HCT116 (cell line): ENCODE measurements around the gene EPHA3. TPM values are rescaled to one million over a fixed set of nuclear protein-coding genes. Genes with fewer than 3 reads are reported as not detected.

Experiments used
- ATAC-seq: fragments of 200-7000 bp; cut with Tn5 transposase; 2 replicates; pipeline ENCODE4 v1.9.1; 2020; ENCODE audit warnings: mild to moderate bottlenecking, moderate library complexity
- BruUV-seq: library from RNA; stranded (reverse); fragments of 400-500 nt; replicated peaks from 2 replicates; lab custom pipeline; 2021; lab: Mats Ljungman, UMichigan
- CTCF ChIA-PET: fragments of 300-600 bp; sonication (Branson Sonifier 250); formaldehyde crosslinking; loops from one replicate; lab custom pipeline; 2021; ENCODE audit warnings: antibody characterized with exemption; lab: Charles Lee
- POLR2A ChIA-PET: fragments of 300-600, 350-600 bp; sonication (Branson Sonifier 250); formaldehyde crosslinking; loops from one replicate; lab custom pipeline; 2021; ENCODE audit warnings: antibody characterized with exemption; lab: Charles Lee
- RAD21 ChIA-PET, 2 experiments: fragments of 300-600 bp; sonication (Branson Sonifier 250); formaldehyde crosslinking; loops; one replicate each; lab custom pipeline; 2023; ENCODE audit warnings: low total read pairs in 2 of 2; ENCODE audit not compliant: uncharacterized antibody in 2 of 2, unreplicated experiment in 2 of 2, low non-redundant PET in 1 of 2; lab: Charles Lee
- DNase-seq: peaks from one replicate; pipeline ENCODE4 v3.0.0-alpha.2; 2010; ENCODE audit warnings: low read depth, low spot score
- H2AFZ ChIP-seq: fragments of 200-600 bp; shearing (Covaris generic), sonication (generic); 2 replicates; pipeline ENCODE4 v1.6.1; 2017; ENCODE audit warnings: low read depth, mixed run types, mixed read lengths, antibody characterized with exemption, low read length; ENCODE audit not compliant: poor library complexity, severe bottlenecking
- H3K27ac ChIP-seq: 2 replicates; pipeline ENCODE4 v1.5.1; 2012; ENCODE audit warnings: low read depth, low read length
- H3K27me3 ChIP-seq: fragments of 200-600 bp; sonication (generic); 2 replicates; pipeline ENCODE4 v1.6.1; 2016; ENCODE audit warnings: mixed run types, low read length, mixed read lengths; ENCODE audit not compliant: insufficient read depth
- H3K36me3 ChIP-seq, 2 experiments: fragments of 200-500 bp in 1 of 2; fragments of 200-600 bp in 1 of 2; sonication (Bioruptor generic) in 1 of 2; sonication (generic) in 1 of 2; 2 replicates each; pipeline versions ENCODE4 v1.5.1 to v1.6.1; 2014 to 2016; ENCODE audit warnings: low read length in 2 of 2, inconsistent platforms in 1 of 2, mixed read lengths in 1 of 2, mixed run types in 1 of 2; ENCODE audit not compliant: insufficient read depth in 2 of 2, control insufficient read depth in 1 of 2
- H3K4me1 ChIP-seq, 2 experiments: fragments of 200-600 bp in 1 of 2; sonication (generic) in 1 of 2; 2 replicates each; pipeline versions ENCODE4 v1.5.1 to v1.6.1; 2012 to 2017; ENCODE audit warnings: low read length in 2 of 2, inconsistent platforms in 1 of 2, mild to moderate bottlenecking in 1 of 2, mixed read lengths in 1 of 2, mixed run types in 1 of 2, moderate library complexity in 1 of 2; ENCODE audit not compliant: insufficient read depth in 2 of 2, control insufficient read depth in 1 of 2
- H3K4me2 ChIP-seq: fragments of 200-600 bp; sonication (generic); 2 replicates; pipeline ENCODE4 v1.6.1; 2017; ENCODE audit warnings: mixed run types, low read length, mixed read lengths
- H3K4me3 ChIP-seq, 2 experiments: fragments of 200-600 bp in 1 of 2; sonication (generic) in 1 of 2; replicated peaks in 1 of 2; 2 replicates each; pipeline ENCODE4 v1.5.1; 2011 to 2016; ENCODE audit warnings: low read length in 2 of 2, control low read depth in 1 of 2, low read depth in 1 of 2, mild to moderate bottlenecking in 1 of 2, mixed read lengths in 1 of 2, mixed run types in 1 of 2
- H3K79me2 ChIP-seq: fragments of 200-600 bp; sonication (generic); 2 replicates; pipeline ENCODE4 v1.6.1; 2017; ENCODE audit warnings: mild to moderate bottlenecking, mixed run types, low read length, moderate library complexity, mixed read lengths; ENCODE audit not compliant: insufficient read depth
- H3K9ac ChIP-seq: fragments of 200-600 bp; sonication (generic); 2 replicates; pipeline ENCODE4 v1.6.1; 2016; ENCODE audit warnings: low read length, mixed read lengths
- H3K9me2 ChIP-seq: fragments of 200-600 bp; sonication (generic), shearing (Covaris generic); 2 replicates; pipeline ENCODE4 v1.6.1; 2017; ENCODE audit warnings: mixed run types, mild to moderate bottlenecking, moderate library complexity; ENCODE audit not compliant: insufficient read depth
- H3K9me3 ChIP-seq, 2 experiments: fragments of 200-500 bp in 1 of 2; fragments of 200-600 bp in 1 of 2; sonication (Bioruptor generic) in 1 of 2; sonication (generic) in 1 of 2; 2 replicates each; pipeline ENCODE4 v1.6.1; 2014 to 2017; ENCODE audit warnings: low read length in 2 of 2, mixed read lengths in 2 of 2, inconsistent platforms in 1 of 2, low read depth in 1 of 2, mild to moderate bottlenecking in 1 of 2, mixed run types in 1 of 2, moderate library complexity in 1 of 2; ENCODE audit not compliant: control insufficient read depth in 1 of 2, insufficient read depth in 1 of 2
- H4K20me1 ChIP-seq: fragments of 200-600 bp; sonication (generic), shearing (Covaris generic); 2 replicates; pipeline ENCODE4 v1.6.1; 2017; ENCODE audit warnings: mixed run types, mild to moderate bottlenecking, moderate library complexity; ENCODE audit not compliant: insufficient read depth
- CBX3 ChIP-seq: IDR thresholded peaks from 2 replicates; pipeline ENCODE4 v1.6.1; 2012; ENCODE audit warnings: low read depth
- CEBPB ChIP-seq: IDR thresholded peaks from 2 replicates; pipeline ENCODE4 v1.6.1; 2012; ENCODE audit warnings: low read depth
- CTCF ChIP-seq, 3 experiments: fragments of 200-600 bp in 1 of 3; sonication (generic) in 1 of 3; IDR thresholded peaks in 2 of 3; conservative IDR thresholded peaks in 1 of 3; 2 replicates each; pipeline ENCODE4 v1.5.1; 2012 to 2017; ENCODE audit warnings: low read depth in 2 of 3, low read length in 2 of 3, antibody characterized with exemption in 1 of 3, borderline replicate concordance in 1 of 3, control low read depth in 1 of 3, mild to moderate bottlenecking in 1 of 3, mixed read lengths in 1 of 3, mixed run types in 1 of 3, moderate library complexity in 1 of 3; ENCODE audit not compliant: insufficient read depth in 1 of 3
- ELF1 ChIP-seq: IDR thresholded peaks from 2 replicates; pipeline ENCODE4 v1.6.1; 2012; ENCODE audit warnings: low read depth, borderline replicate concordance
- EZH2 ChIP-seq: fragments of 200-600 bp; sonication (generic); IDR thresholded peaks from 2 replicates; pipeline ENCODE4 v1.6.1; 2017; ENCODE audit warnings: antibody characterized with exemption, mixed run types
- EZH2phosphoT487 ChIP-seq: fragments of 200-600 bp; IDR thresholded peaks from 2 replicates; pipeline ENCODE4 v1.6.1; 2018; ENCODE audit warnings: antibody characterized with exemption, borderline replicate concordance
- FOSL1 ChIP-seq: IDR thresholded peaks from 2 replicates; pipeline ENCODE4 v1.6.1; 2012; ENCODE audit warnings: low read depth
- MAX ChIP-seq: IDR thresholded peaks from 2 replicates; pipeline ENCODE4 v1.6.1; 2012
- POLR2A ChIP-seq: IDR thresholded peaks from 2 replicates; pipeline ENCODE4 v1.7.0; 2011; ENCODE audit warnings: borderline replicate concordance; ENCODE audit not compliant: insufficient read depth, insufficient read length; ENCODE audit errors: extremely low read depth
- POLR2AphosphoS5 ChIP-seq: IDR thresholded peaks from 2 replicates; pipeline ENCODE4 v1.6.1; 2011; ENCODE audit warnings: mild to moderate bottlenecking, low read depth, low read length, moderate library complexity
- RAD21 ChIP-seq: IDR thresholded peaks from 2 replicates; pipeline ENCODE4 v1.6.1; 2012; ENCODE audit warnings: low read depth, mild to moderate bottlenecking
- REST ChIP-seq: IDR thresholded peaks from 2 replicates; pipeline ENCODE4 v1.6.1; 2012; ENCODE audit warnings: low read depth
- SP1 ChIP-seq: IDR thresholded peaks from 2 replicates; pipeline ENCODE4 v1.6.1; 2012; ENCODE audit warnings: low read depth
- SRF ChIP-seq: IDR thresholded peaks from 2 replicates; pipeline ENCODE4 v1.6.1; 2012; ENCODE audit warnings: low read depth
- TCF7L2 ChIP-seq: IDR thresholded peaks from 2 replicates; pipeline ENCODE4 v1.7.0; 2011; ENCODE audit warnings: borderline replicate concordance, inconsistent platforms; ENCODE audit not compliant: insufficient read depth, insufficient read length; ENCODE audit errors: extremely low read depth
- YY1 ChIP-seq: IDR thresholded peaks from 2 replicates; pipeline ENCODE4 v1.6.1; 2011; ENCODE audit warnings: low read length, low read depth, moderate library complexity, mild to moderate bottlenecking; ENCODE audit not compliant: insufficient replicate concordance; ENCODE audit errors: extremely low read depth
- ZFX ChIP-seq: fragments of 450-650 bp; IDR thresholded peaks from 2 replicates; pipeline ENCODE4 v1.6.1; 2017
- ZNF274 ChIP-seq: fragments of 200-500 bp; sonication (Bioruptor generic); IDR thresholded peaks from 2 replicates; pipeline ENCODE4 v1.6.1; 2014; ENCODE audit warnings: mild to moderate bottlenecking, low read depth, low read length, inconsistent platforms
- intact Hi-C: fragments of 100-400 bp; cut with micrococcal nuclease; formaldehyde crosslinking; loops from 2 replicates; pipeline ENCODE4 v1.10.0; 2022
- total RNA-seq: library from RNA; stranded (reverse); gene quantifications from one replicate; pipeline ENCODE4 v1.2.1, GENCODE V29; 2021; ENCODE audit not compliant: unreplicated experiment
- TF ChIP-seq, protein P1 (sequence below): IDR thresholded peaks from 2 replicates; pipeline ENCODE4 v1.6.1; 2011; ENCODE audit warnings: mild to moderate bottlenecking, low read length, moderate library complexity; ENCODE audit not compliant: insufficient replicate concordance; ENCODE audit errors: extremely low read depth

Gene EPHA3
- total RNA-seq, 1 experiment from 2014 or later: not detected

DNA sequence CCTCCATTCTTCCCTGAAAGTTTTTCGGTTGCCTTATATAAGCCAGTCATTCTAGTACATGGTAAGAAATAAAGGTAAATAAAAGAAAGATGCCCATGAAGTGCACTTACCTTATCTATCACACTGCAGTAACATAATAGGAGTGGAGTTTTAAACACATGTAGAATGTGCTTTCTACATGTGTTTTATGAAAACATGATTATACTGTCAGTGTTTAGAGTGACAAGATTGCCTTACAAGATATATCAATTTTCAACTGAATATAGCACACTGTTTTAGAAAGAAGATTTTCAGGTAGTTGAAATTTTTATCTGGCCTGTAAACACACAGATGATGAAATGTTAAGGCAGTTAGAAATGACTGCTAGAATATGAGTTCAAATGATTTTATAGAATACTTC lies 219.6 kb downstream of the EPHA3 start:
- no peak for TF ChIP-seq RAD21
- no peak for TF ChIP-seq FOSL1
- TF ChIP-seq ZNF274: no peak
- no peak for TF ChIP-seq SRF
- TF ChIP-seq CEBPB: no peak
- no peak for TF ChIP-seq YY1
- no peak for TF ChIP-seq REST
- no peak for TF ChIP-seq MAX
- no peak for TF ChIP-seq ELF1
- no peak for TF ChIP-seq EZH2phosphoT487
- no peak for TF ChIP-seq CTCF (IDR thresholded peaks at IDR 0.05 in 2 of 3, conservative IDR thresholded peaks at IDR 0.05 in 1 of 3; ENCODE audit: borderline replicate concordance in 1 of 3, insufficient read depth in 1 of 3, low read depth in 2 of 3, low read length in 2 of 3)
- no peak for TF ChIP-seq CBX3
- TF ChIP-seq ZFX: no peak
- no peak for TF ChIP-seq EZH2
- TF ChIP-seq TCF7L2: no peak
- TF ChIP-seq, protein P1, sequence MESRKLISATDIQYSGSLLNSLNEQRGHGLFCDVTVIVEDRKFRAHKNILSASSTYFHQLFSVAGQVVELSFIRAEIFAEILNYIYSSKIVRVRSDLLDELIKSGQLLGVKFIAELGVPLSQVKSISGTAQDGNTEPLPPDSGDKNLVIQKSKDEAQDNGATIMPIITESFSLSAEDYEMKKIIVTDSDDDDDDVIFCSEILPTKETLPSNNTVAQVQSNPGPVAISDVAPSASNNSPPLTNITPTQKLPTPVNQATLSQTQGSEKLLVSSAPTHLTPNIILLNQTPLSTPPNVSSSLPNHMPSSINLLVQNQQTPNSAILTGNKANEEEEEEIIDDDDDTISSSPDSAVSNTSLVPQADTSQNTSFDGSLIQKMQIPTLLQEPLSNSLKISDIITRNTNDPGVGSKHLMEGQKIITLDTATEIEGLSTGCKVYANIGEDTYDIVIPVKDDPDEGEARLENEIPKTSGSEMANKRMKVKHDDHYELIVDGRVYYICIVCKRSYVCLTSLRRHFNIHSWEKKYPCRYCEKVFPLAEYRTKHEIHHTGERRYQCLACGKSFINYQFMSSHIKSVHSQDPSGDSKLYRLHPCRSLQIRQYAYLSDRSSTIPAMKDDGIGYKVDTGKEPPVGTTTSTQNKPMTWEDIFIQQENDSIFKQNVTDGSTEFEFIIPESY: no peak
- TF ChIP-seq SP1: no peak
- no peak for TF ChIP-seq POLR2A
- no peak for TF ChIP-seq POLR2AphosphoS5
- TF ChIP-seq, all 23 proteins: peak for 0
- Histone ChIP-seq H3K79me2 (no peaks in the 10 kb centered on the region), H2AFZ (no peak overlapping the region), H4K20me1 (no peaks in the 10 kb centered on the region), H3K27ac (no peak overlapping the region), H3K4me2 (no peak overlapping the region), H3K9me3 (peaks cover 9 to 21% of the 10 kb centered on the region in 2 experiments; a peak in 2 of 4 replicates), H3K36me3 (no peaks in the 10 kb centered on the region), H3K9ac (no peak overlapping the region), H3K9me2 (no peaks in the 10 kb centered on the region), H3K4me3 (no peak overlapping the region), H3K27me3 (no peaks in the 10 kb centered on the region), H3K4me1 (no peaks in the 10 kb centered on the region)
- intact Hi-C loops: no loop called here
- no peak for ATAC-seq
- BruUV-seq: no TSS peak
- ChIA-PET RAD21 (no interaction called here), POLR2A (no interaction called here), CTCF (no interaction called here)
- DNase-seq: no peak
